Anterior cingulate cortex (tissue), 58 donors: ENCODE results near the gene TRIM7.

Source experiments
- DNase-seq, 58 donors: peaks; one replicate each; lab custom pipeline; 2025; lab: John Stamatoyannopoulos, UW

The TRIM7 gene

DNA sequence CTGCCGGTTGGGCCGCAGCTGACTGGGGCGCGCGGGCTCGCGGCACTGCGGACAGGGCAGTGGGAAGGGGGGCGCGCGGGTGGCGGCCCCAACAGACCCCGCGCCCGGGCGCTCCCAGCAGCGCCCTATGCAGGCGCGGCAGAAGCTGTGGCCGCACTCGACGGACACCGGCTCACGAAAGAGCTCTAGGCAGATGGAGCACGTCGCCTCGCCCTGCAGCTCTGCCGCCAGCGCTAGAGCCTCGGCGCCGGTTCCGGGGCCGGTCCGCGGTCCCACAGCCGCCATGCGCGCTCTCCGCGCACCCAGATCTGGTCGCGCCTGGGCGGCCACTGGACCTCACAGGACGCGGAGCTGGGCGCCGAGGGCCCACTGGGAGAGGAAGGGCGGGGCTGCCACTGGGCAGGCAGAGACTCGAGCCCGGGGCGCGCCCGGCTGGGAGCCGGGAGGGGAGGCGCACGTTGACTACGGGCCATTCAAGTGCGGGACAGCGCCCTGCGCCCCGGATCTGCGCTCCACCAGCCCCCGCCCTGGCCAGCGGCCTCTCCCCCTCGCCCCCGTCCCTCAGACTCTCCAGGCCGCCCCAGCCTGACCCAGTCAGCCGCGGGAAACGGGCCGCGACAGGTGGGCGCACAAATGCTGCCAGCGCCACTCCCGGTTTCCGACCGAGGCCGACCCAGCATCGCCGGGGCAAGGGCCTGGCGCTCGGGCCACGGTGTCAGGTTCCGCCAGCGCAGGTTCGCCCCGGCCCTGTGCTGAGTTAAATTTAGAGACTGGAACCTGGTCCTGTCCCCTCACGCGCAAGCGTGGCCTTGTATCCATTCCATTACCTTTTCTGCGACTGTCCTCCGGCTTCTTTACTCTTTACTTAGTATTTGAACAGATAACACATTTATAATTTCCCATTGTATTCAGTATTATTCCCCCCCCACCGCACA lies at the start of gene TRIM7:
Gene TRIM7, minus strand, starts transcription at position 371 of the 935 bp plus-strand sequence. Its CDS starts 86 bp downstream, at position 285.
- DNase-seq = no peak

DNA sequence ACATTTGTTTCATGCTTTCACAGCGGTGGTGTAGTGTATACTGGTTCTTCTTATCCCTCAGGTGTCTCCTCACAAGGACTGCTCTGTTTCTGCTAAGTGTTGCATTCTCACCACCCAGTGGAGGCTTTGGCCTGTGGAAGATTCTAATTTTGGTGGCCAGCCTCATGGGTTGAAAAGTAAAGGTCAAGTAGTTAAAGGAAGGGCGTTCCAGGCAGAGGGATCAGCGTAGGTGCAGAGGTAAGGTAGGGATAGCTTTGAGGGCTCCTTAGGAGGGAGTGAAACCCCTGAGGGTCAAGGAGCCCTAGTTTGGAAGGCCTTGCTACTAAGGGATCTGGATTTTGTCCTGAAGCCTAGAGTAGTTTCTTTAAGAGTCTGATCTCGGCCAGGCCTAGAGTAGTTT lies 43.3 kb upstream of the TRIM7 start:
- no peak for DNase-seq

DNA sequence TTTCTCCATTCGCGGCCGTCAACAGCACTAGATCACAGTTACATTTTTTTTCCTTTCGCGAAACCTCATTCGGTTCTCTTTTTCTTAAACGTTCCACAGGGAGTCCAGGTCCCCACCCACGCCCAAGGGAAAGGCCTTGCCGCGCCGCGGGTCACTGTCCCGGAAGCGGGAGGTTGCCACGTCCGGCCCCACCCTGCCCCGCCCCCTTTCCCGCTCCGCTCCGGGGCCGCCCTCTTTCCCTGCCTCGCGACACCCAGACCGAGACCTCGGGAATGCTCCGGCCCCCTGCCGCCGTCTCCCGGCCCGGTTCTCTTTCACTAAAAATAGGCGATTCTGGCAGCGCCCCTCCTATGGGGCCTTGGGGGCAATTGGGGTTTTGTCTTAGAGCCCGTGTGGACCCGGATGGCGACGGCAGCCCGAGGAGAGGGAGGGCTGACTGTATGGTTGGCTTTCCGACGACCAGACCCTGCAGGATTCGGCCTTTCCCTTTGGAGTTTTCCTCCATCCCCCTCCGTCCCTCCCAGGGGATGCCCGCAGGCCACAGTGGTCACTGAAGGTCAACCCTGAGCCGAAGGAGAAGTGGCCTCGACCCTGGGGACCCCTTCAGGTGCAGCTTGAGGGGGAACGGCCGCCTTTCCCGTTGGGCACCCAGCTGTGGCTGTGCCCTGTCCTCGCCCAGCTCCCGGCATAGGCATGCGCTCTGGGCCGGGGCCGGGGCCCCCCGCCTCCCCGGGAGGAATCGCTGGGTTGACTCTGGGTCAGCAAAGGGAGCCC lies 41.5 kb upstream of the TRIM7 start:
- no peak for DNase-seq

DNA sequence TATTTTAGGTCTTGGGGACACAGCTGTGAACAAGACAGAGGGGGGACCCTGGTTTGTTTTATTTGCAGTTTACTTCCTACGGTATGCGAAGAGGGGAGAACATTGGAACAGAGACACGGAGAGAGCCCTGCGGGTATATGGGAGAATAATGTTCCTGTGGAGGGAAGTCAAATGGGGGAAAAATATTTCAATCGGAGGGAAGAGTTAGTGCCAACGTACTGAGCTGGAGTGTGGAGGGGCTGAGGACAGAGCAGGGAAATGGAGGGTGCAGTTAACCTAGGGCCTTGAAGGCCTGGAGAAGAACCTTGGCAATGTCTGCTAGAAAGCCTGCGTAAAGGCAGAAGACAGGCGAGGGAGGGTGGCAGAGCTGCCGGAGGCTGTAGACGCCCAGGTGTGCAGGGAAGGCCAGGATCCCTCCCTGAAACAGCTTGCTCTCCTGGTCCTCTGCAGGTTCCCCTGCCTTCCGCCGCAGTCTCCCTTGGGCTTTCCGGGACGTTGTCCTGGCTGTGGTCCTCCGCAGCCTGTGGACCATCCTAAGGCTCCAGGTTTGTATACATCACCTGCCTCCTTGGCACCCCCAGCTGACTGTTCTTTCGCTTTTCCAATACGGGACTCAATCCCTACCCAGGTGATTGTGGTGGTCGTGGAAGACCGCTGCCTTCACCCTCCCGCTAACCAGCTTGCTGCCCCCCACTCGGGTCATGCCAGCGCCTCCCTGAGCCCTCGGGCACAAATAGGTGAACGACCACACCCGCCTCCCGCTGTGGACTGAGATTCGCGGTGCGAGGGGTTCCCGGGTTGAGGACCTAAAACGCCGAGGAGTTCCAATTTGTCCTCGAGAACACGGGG lies 40.7 kb upstream of the TRIM7 start:
- no peak for DNase-seq

DNA sequence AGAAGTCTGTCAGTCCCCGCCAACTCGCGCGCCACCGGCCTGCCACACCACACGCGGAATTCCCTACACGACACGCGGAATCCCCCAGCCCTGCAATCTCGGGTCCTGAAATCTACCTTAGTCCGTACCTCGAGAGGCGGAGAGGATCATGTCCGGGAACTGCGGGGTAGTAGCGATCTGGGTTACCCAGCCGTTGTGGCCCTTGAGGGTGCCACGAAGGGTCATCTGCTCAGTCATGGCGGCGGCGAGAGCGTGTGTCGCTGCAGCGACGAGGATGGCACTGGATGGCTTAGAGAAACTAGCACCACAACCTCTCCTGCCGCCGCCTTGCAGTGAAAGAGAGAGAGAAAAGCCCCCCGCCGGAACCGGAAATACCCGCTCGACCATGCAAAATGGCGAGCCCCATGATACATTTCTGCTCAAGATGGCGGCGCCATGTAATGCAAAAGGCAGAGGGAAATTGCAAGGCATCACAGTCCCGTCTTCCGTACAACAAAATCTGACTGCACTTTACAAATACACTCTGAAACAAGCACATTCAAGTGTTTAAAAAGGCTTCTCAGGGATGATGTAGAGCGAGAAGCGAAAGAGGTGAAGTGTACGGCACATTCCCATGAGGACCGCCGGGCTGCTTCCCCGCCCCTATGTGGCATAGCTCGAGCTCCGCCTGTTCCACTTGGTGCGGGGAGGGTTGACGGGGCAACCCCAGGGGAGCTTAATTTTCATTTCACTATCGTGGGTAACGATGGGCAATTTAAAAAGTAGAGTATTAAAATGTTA lies 38.8 kb upstream of the TRIM7 start, which contains the start of gene RACK1:
Gene RACK1, minus strand, starts transcription at position 343 of the 780 bp plus-strand sequence. Its CDS starts 106 bp downstream, at position 237.
- DNase-seq = no peak

DNA sequence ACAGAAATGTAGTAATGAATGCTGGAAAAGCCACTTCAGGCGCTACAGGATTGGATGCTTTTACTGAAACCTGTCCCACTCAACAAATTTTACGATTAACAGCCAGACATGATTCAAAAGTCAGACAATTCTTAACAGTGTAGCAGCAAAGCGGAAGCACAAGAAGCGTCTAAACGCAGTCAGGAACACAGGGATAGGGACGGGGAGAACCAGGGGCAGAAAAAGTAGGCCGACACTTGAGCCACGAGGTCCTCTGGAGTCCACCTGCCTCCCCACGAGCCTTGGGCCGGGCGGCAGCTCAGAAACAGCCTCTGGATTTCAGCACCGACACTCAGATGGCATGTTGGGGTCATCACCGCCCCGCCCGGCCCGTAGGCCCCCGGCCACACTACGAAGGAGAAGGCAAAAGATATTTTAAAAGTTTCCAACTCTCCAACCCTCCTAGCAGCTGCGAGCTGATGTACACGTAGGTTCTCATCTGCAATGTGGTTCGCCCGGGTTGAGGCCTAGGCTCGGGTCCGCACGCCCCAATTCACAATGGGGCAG lies 38.1 kb upstream of the TRIM7 start:
- DNase-seq = no peak

DNA sequence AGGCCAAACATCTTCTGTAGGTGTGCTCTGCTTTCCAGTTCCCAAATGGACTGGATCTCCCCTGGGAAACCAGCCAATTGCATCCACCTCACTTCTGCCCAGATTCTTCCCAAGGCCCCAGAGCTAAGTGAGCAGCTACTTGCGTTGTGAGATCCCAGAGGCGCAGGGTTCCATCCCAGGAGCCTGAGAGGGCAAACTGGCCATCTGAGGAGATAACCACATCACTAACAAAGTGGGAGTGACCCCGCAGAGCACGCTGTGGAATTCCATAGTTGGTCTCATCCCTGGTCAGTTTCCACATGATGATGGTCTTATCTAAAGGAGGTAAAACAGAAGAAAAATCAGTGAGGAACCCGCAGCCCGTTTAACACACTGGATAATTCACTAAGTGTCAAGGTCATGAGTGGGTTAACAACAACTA lies 37.0 kb upstream of the TRIM7 start:
- DNase-seq = no peak

DNA sequence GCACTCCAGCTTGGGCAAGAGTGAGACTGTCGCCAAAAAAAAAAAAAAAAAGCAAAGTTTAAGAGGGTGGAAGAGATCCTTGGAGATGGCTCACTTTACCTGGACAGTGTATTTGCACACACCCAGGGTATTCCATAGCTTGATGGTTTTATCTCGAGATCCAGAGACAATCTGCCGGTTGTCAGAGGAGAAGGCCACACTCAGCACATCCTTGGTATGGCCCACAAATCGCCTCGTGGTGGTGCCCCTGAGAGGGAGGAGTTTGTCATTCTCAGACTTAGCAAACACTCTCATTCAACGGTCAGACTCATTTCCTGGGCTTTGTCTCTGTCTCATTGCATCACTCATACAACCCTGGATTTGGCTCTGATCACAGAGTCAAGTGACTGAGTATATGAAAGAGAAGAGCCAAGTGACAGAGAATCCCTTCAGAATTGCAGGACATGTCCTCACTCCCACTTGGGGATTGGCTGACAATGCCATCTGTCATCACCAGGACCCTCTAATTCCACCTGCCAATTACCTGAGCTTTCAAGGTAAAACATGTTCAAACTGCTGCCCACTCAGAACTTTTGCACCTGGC lies 36.5 kb upstream of the TRIM7 start:
- DNase-seq = no peak

DNA sequence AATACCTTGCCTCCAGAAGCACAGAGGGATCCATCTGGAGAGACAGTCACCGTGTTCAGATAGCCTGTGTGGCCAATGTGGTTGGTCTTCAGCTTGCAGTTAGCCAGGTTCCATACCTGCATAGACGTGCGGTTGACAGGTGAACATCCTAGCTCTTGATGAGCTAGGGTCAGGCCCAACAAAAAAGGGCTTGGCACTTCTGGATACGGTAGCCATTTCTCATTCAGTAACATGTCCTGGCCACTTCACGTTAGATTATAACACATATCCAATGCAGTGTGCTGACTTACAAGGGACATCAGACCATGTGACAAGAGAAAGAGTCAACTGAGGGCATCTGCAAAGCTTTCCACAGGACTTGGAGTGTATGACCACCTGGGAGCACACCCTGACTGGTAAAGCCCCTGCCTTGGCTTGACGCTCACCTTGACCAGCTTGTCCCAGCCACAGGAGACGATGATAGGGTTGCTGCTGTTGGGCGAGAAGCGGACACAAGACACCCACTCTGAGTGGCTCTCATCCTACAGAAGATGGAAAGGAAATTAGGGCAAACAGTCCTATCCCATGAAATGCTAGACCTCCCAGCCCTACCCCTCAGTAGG lies 34.2 kb upstream of the TRIM7 start:
- no peak for DNase-seq

DNA sequence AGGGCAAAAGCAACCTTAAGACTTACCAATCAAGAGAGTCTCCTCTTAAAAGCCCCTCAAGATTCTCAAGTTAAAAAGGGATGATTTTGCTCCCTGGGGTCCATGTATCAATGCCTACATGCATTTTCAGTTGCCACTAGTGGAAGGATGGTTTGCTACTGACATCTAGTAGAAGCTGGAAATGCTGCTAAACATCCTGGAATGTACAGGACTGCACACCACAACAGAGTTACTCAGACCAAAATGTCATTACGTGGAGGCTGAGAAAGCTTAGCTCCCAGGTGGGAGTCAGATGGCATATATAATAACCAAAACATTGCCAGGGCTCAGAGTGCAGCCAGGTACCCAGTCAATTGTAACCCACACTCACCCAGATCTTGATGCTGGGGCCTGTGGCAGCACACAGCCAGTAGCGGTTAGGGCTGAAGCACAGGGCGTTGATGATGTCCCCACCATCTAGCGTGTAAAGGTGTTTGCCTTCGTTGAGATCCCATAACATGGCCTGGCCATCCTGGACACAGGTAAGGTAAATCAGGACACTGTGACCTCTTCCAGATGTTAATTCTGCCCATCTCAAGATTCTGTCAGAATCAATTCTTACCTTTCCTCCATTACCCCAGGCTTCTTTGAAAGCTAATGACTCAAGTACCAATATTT lies 32.9 kb upstream of the TRIM7 start:
- no peak for DNase-seq

DNA sequence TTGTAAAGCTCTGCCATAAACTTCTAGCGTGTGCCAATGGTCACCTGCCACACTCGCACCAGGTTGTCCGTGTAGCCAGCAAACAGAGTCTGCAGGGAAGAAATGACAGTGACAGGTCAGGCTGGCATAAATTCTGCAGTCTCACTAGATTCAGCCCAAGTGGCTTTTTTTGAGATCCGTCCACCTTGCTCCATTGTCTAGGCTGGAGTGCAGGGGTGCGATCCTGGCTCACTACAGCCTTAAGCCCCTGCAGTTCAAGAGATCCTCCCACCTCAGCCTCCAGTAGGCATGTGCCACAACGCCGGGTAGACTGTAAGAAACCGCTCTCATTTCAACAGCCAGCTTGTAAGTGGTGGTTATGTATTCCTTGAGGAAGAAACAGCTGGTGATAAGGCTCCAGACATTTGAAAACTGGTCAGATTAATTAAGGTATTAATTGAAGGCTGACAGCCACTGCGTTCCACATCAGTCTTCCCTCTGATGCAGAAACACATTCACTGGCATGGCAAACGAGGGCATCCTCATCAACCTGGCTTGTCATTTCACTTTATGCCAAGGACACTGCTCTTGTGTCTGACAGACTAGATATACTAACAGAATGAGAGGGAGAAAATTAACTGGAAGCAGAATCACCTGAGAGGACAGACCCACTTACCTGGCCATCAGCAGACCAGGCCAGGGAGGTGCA lies 32.1 kb upstream of the TRIM7 start:
- DNase-seq = no peak

DNA sequence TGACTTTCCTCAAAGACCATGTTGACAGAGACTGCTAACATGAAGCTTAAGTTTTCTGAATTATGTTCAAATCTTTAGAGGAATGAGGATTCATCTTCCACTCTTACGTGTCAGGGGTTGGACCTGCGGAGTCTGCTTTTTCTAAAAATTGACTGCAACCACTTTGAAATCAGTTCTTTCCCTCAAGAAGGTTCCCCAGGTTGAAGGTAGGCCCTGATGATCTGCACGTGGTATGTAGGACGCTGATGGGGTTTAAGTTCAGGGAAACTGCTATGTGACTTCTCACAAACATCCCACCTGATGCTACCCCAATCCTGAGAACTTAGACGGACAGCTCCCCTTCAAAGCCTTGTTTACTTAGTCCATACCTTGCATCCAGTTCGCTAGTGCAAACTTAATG lies 31.5 kb upstream of the TRIM7 start:
- no peak for DNase-seq

DNA sequence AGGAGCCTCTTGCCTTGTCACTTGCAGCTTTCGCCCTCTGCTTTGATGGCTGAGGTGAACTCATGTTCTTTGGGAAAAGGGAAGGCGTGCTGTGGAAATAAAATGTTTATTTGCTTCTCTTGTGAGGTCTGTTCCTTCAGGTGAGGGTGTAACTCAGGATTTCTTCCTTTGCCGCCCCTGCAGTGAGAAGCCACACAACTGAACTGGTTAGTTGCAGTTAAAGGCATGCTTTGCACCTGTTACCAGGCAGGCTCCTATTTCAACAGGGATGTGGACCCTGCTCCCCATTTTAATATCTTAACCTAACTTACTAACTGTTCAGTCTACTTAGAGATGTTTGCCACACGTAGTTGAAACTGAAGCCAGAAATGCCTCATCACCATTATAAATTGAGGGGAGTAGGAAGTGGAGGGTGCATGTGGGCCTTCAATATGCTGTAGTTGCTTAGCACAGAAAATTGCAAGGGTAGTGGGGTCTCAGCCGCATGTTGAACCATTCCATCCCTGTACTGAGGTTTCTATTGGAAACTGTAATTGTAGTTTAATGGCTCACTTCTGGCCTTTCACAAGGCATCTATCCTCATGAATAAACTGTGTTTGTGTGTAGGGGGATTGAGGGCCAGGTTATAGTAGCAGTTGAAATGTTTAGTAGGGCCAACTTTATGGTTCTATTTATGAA lies 30.8 kb upstream of the TRIM7 start:
- DNase-seq = no peak

DNA sequence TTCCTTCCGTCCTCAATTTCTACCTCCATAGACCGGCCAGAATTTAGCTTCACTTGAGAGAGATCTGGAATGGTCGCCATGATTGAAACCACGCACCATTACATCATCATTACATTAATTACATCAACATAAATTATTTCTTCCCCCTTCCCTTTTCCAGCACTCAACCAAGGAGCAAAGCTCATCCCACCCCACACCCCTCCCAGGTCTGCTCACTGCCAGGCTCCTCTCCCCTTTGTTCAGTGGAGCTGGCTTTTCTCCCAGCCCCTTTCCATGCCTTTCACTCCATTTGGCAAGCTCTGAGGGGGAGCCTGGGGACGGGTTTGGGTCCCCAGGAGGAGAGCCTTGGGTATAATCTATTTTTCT lies 30.3 kb upstream of the TRIM7 start:
- no peak for DNase-seq

DNA sequence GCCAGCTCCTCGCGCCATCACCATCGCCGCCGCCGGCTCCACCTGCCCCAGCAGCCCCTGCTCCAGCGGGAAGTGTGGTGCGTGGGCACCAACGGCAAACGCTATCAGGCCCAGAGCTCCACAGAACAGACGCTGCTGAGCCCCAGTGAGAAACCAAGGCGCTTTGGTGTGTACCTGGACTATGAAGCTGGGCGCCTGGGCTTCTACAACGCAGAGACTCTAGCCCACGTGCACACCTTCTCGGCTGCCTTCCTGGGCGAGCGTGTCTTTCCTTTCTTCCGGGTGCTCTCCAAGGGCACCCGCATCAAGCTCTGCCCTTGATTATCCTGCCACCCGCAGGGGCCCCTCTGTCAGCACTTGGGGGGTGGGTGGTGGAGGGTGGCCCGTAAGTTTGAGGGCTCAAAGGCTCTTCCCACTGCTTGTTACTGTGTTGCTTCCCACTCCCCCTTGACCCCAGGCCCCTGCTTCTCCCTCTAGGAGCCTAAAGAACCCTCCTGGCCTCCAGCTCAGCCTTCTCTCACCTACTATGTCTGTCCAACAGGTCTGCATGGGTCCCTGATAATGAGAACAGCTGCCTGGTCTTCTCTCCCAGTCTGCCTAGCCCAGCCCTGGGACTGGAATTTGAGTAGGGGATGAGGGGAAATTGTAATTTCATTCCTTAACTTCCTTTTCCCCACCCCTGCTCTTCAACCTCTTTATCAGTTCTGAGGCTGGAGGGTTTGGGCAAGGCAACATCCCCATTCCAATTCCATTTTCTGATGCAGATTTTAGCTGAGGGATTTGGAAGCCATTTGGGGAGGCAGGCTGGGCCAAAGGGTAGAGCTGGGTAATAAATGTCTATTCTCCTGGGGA lies 29.7 kb upstream of the TRIM7 start:
- no peak for DNase-seq
